ENCODE measurements around the gene DNAAF1.
"Not testable (repeated sequence)": the region's sequence is repeated elsewhere in the genome, so short reads cannot be mapped to it uniquely, and the experiment has no call there.

DNAAF1 gene

GRCh38 chr16:84214451-84215066 lies 69.5 kb downstream of the DNAAF1 start:
- Histone ChIP-seq H3K4me1 (no peaks in the 10 kb centered on the region), H3K9me3 (ENCODE audit: control insufficient read depth, low read length) (no peaks in the 10 kb centered on the region), H3K36me3 (ENCODE audit: control insufficient read depth, insufficient read depth, low read length) (no peaks in the 10 kb centered on the region), H3K4me3 (ENCODE audit: low read depth, low read length) (no peak overlapping the region), H3K4me2 (ENCODE audit: low read length) (no peak overlapping the region), H3K9ac (no peak overlapping the region), H3K79me2 (no peaks in the 10 kb centered on the region), H3K27ac (no peak overlapping the region), H2AFZ (no peak overlapping the region), H3K27me3 (ENCODE audit: control insufficient read depth, insufficient read depth, low read length) (no peaks in the 10 kb centered on the region)
- no peak for TF ChIP-seq CTCF (IDR thresholded peaks at IDR 0.05)

GRCh38 chr16:84215531-84215930 lies 70.4 kb downstream of the DNAAF1 start:
- H3K4me3 ChIP-seq (ENCODE audit: low read depth, low read length) = no peak overlapping the region
- H3K9me3 ChIP-seq (ENCODE audit: control insufficient read depth, low read length) = no peaks in the 10 kb centered on the region
- no peaks in the 10 kb centered on the region for H3K4me1 ChIP-seq

GRCh38 chr16:84216144-84216543 lies 71.0 kb downstream of the DNAAF1 start:
- H2AFZ ChIP-seq; H3K27me3 ChIP-seq (ENCODE audit: control insufficient read depth, insufficient read depth, low read length); H3K79me2 ChIP-seq; H3K9ac ChIP-seq; H3K36me3 ChIP-seq (ENCODE audit: control insufficient read depth, insufficient read depth, low read length); H3K4me1 ChIP-seq; H3K4me3 ChIP-seq (ENCODE audit: low read depth, low read length); H3K27ac ChIP-seq; H3K9me3 ChIP-seq (ENCODE audit: control insufficient read depth, low read length); H3K4me2 ChIP-seq (ENCODE audit: low read length): not testable (repeated sequence)

More at GRCh38 chr16:84215531-84215930, 70.4 kb downstream of the DNAAF1 start:
- no peak for TF ChIP-seq CTCF (IDR thresholded peaks at IDR 0.05)
- no peak overlapping the region for H3K9ac ChIP-seq
- no peak overlapping the region for H3K27ac ChIP-seq
- no peak overlapping the region for H3K4me2 ChIP-seq (ENCODE audit: low read length)
- no peaks in the 10 kb centered on the region for H3K27me3 ChIP-seq (ENCODE audit: control insufficient read depth, insufficient read depth, low read length)
- H3K36me3 ChIP-seq (ENCODE audit: control insufficient read depth, insufficient read depth, low read length) = no peaks in the 10 kb centered on the region
- no peaks in the 10 kb centered on the region for H3K79me2 ChIP-seq
- no peak overlapping the region for H2AFZ ChIP-seq

GRCh38 chr16:84218176-84218823 lies 73.2 kb downstream of the DNAAF1 start:
- Histone ChIP-seq H3K27me3 (ENCODE audit: control insufficient read depth, insufficient read depth, low read length) (no peaks in the 10 kb centered on the region), H3K9ac (no peak overlapping the region), H3K4me2 (ENCODE audit: low read length) (no peak overlapping the region), H3K9me3 (ENCODE audit: control insufficient read depth, low read length) (no peaks in the 10 kb centered on the region), H2AFZ (no peak overlapping the region), H3K4me1 (no peaks in the 10 kb centered on the region), H3K36me3 (ENCODE audit: control insufficient read depth, insufficient read depth, low read length) (no peaks in the 10 kb centered on the region), H3K27ac (no peak overlapping the region), H3K79me2 (no peaks in the 10 kb centered on the region), H3K4me3 (ENCODE audit: low read depth, low read length) (no peak overlapping the region)
- no peak for TF ChIP-seq CTCF (IDR thresholded peaks at IDR 0.05)

- no peak for TF ChIP-seq CTCF (IDR thresholded peaks at IDR 0.05)
- no peaks in the 10 kb centered on the region for H3K4me1 ChIP-seq
- no peaks in the 10 kb centered on the region for H3K27me3 ChIP-seq (ENCODE audit: control insufficient read depth, insufficient read depth, low read length)
- no peak overlapping the region for H2AFZ ChIP-seq
- H3K36me3 ChIP-seq (ENCODE audit: control insufficient read depth, insufficient read depth, low read length) = no peaks in the 10 kb centered on the region
- H3K9me3 ChIP-seq (ENCODE audit: control insufficient read depth, low read length) = no peaks in the 10 kb centered on the region
- H3K79me2 ChIP-seq = no peaks in the 10 kb centered on the region
- H3K9ac ChIP-seq = no peak overlapping the region
- H3K4me2 ChIP-seq (ENCODE audit: low read length) = no peak overlapping the region
- H3K27ac ChIP-seq = no peak overlapping the region
- H3K4me3 ChIP-seq (ENCODE audit: low read depth, low read length) = no peak overlapping the region
Measured at GRCh38 chr16:84218956-84219355, 73.8 kb downstream of the DNAAF1 start.
